IPS DF 6.9 (cell line): ENCODE results near the gene TCP10L.

Experiments
- DNase-seq: peaks from one replicate; pipeline ENCODE4 v3.0.0-alpha.2; 2013; ENCODE audit warnings: low read depth, low spot score
- H3K27ac ChIP-seq: one replicate; pipeline ENCODE4 v1.5.1; 2013; ENCODE audit warnings: low read length, control low read depth
- H3K27me3 ChIP-seq: 2 replicates; pipeline ENCODE4 v1.6.1; 2013; ENCODE audit warnings: mild to moderate bottlenecking, low read length; ENCODE audit not compliant: control insufficient read depth, insufficient read depth
- H3K36me3 ChIP-seq: 2 replicates; pipeline ENCODE4 v1.6.1; 2013; ENCODE audit warnings: low read length; ENCODE audit not compliant: control insufficient read depth, insufficient read depth
- H3K4me1 ChIP-seq: 2 replicates; pipeline ENCODE4 v1.6.1; 2013; ENCODE audit warnings: low read length; ENCODE audit not compliant: control insufficient read depth, insufficient read depth
- H3K4me3 ChIP-seq: 2 replicates; pipeline ENCODE4 v1.5.1; 2013; ENCODE audit warnings: mild to moderate bottlenecking, low read length
- H3K9me3 ChIP-seq: 2 replicates; pipeline ENCODE4 v1.6.1; 2013; ENCODE audit warnings: low read length, inconsistent platforms; ENCODE audit not compliant: control insufficient read depth, insufficient read depth
- WGBS: extraction: QIAGEN DNeasy Blood & Tissue Kit; methylation state at CpG from one replicate; pipeline ENCODE4 v1.1.7; 2013; ENCODE audit warnings: mixed read lengths, missing lambda C conversion rate; ENCODE audit not compliant: insufficient read length, insufficient coverage; 5-methylcytosine and 5-hydroxymethylcytosine counted together

The TCP10L gene

GRCh38 chr21:32605469-32605868, 20.1 kb upstream of the TCP10L start:
- Histone ChIP-seq H3K36me3 (peaks cover 9% of the 10 kb centered on the region), H3K9me3 (no peaks in the 10 kb centered on the region), H3K4me1 (peaks cover 17% of the 10 kb centered on the region), H3K4me3 (no peak overlapping the region), H3K27me3 (no peaks in the 10 kb centered on the region), H3K27ac (peak overlapping the region; percentile 80)
- no CpG with 5 or more reads among the region's 8 CpGs for whole genome bisulfite sequencing
- no peak for DNase-seq

DNA sequence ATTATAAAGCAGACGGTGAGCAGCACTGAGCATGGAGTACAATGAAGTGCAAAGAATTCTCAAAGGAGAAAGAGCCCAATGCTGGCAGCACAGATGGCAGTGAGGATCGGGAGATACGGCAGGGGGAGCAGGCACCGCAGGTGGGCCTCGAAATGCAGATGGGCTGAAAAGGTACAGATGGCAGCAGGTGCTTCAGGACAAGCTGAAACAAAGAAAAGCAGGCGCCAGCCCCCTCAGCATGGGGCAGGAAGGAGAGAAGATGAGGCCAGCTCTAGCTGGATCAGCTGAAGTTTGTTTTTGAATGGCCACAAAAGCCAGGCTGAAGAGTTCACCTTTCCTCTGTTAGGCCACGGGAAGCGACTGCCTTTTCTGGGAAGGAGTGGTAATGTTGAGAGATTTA, 19.1 kb upstream of the TCP10L start:
- H3K4me1 ChIP-seq = peaks cover 17% of the 10 kb centered on the region
- peaks cover 14% of the 10 kb centered on the region for H3K36me3 ChIP-seq
- H3K27me3 ChIP-seq = no peaks in the 10 kb centered on the region
- no CpG with 5 or more reads among the region's 8 CpGs for WGBS
- H3K4me3 ChIP-seq = no peak overlapping the region
- DNase-seq = peak; percentile 68
- H3K9me3 ChIP-seq = no peaks in the 10 kb centered on the region
- no peak overlapping the region for H3K27ac ChIP-seq

GRCh38 chr21:32603131-32603530, 17.8 kb upstream of the TCP10L start:
- WGBS = no CpG with 5 or more reads among the region's 8 CpGs
- Histone ChIP-seq H3K27ac (no peak overlapping the region), H3K4me1 (peaks cover 17% of the 10 kb centered on the region), H3K4me3 (no peak overlapping the region), H3K36me3 (peaks cover 14% of the 10 kb centered on the region), H3K27me3 (no peaks in the 10 kb centered on the region), H3K9me3 (no peaks in the 10 kb centered on the region)
- no peak for DNase-seq

- WGBS = no CpG with 5 or more reads among the region's 6 CpGs
- H3K27me3 ChIP-seq = no peaks in the 10 kb centered on the region
- DNase-seq = no peak
- H3K27ac ChIP-seq = no peak overlapping the region
- no peaks in the 10 kb centered on the region for H3K9me3 ChIP-seq
- H3K4me1 ChIP-seq = peaks cover 17% of the 10 kb centered on the region
- peaks cover 14% of the 10 kb centered on the region for H3K36me3 ChIP-seq
- H3K4me3 ChIP-seq = no peak overlapping the region
These were observed 16.8 kb upstream of the TCP10L start for GRCh38 chr21:32602099-32602498.

- peaks cover 10% of the 10 kb centered on the region for H3K4me1 ChIP-seq
- H3K36me3 ChIP-seq = peaks cover 12% of the 10 kb centered on the region
- no peaks in the 10 kb centered on the region for H3K9me3 ChIP-seq
- H3K4me3 ChIP-seq = no peak overlapping the region
- no peak overlapping the region for H3K27ac ChIP-seq
- no peaks in the 10 kb centered on the region for H3K27me3 ChIP-seq
- no CpG with 5 or more reads among the region's 8 CpGs for WGBS
- no peak for DNase-seq
These were observed 14.2 kb upstream of the TCP10L start for GRCh38 chr21:32599526-32599925.

DNA sequence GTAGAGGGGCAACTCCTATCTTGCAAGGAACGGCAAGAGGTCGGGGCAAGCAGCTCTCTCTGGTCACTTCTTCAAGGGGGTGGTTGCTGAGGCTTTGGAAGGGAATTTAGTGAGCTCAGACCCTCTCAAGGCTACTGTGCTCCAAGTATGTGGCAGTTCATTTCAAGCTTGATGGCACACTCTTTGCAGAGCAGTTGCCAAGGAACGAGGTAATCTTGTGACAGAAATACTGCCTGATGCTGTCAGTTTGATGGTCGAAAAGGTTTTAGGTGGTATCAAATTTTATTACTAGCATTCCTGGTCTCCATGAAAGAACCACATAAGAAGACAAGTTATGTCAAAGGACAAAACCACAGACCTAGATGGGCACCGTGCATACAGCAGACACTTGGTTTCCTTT, 13.8 kb upstream of the TCP10L start:
- Histone ChIP-seq H3K27me3 (no peaks in the 10 kb centered on the region), H3K4me1 (peaks cover 8% of the 10 kb centered on the region), H3K4me3 (no peak overlapping the region), H3K9me3 (no peaks in the 10 kb centered on the region), H3K36me3 (peaks cover 12% of the 10 kb centered on the region), H3K27ac (no peak overlapping the region)
- DNase-seq = no peak
- no CpG with 5 or more reads among the region's 5 CpGs for WGBS

- Histone ChIP-seq H3K27ac (no peak overlapping the region), H3K9me3 (no peaks in the 10 kb centered on the region), H3K4me3 (no peak overlapping the region), H3K36me3 (peaks cover 8% of the 10 kb centered on the region; the same call in 1 of the 2 replicates), H3K27me3 (no peaks in the 10 kb centered on the region), H3K4me1 (no peaks in the 10 kb centered on the region)
- WGBS = no CpG with 5 or more reads among the region's 6 CpGs
- no peak for DNase-seq
These were observed 11.9 kb upstream of the TCP10L start for GRCh38 chr21:32597205-32597604.

GRCh38 chr21:32595431-32595830, 10.1 kb upstream of the TCP10L start:
- Histone ChIP-seq H3K36me3 (peaks cover 5% of the 10 kb centered on the region; the same call in 1 of the 2 replicates), H3K27me3 (no peaks in the 10 kb centered on the region), H3K9me3 (no peaks in the 10 kb centered on the region), H3K4me1 (no peaks in the 10 kb centered on the region), H3K27ac (no peak overlapping the region), H3K4me3 (no peak overlapping the region)
- no peak for DNase-seq
- WGBS = no CpG with 5 or more reads among the region's 11 CpGs

DNA sequence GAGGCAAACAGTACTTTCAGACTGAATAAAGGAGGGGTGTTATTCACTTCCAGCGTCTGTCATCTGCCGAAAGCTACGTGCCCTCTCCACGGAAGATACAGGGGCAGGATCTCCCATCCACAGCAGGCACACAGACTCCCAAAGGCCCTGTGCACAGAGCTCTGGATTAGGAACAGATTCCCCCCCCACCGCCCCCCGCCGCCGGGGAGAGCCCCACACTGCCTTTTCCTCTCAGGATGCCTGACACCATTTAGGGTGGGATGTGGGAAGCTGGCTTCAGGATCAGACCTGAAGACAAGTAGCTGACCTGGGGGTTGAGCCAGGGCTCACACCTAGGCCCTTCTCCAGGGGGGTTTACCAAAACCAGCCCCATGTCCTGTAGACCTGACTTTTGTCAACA, 8.4 kb upstream of the TCP10L start:
- Histone ChIP-seq H3K4me1 (no peaks in the 10 kb centered on the region), H3K27ac (no peak overlapping the region), H3K9me3 (no peaks in the 10 kb centered on the region), H3K36me3 (no peaks in the 10 kb centered on the region), H3K27me3 (no peaks in the 10 kb centered on the region), H3K4me3 (no peak overlapping the region)
- no peak for DNase-seq
- no CpG with 5 or more reads among the region's 8 CpGs for WGBS

- Histone ChIP-seq H3K36me3 (no peaks in the 10 kb centered on the region), H3K9me3 (no peaks in the 10 kb centered on the region), H3K27ac (no peak overlapping the region), H3K4me1 (no peaks in the 10 kb centered on the region), H3K4me3 (no peak overlapping the region), H3K27me3 (no peaks in the 10 kb centered on the region)
- no peak for DNase-seq
- WGBS = no CpG with 5 or more reads among the region's 10 CpGs
These were observed 7.7 kb upstream of the TCP10L start for GRCh38 chr21:32592929-32593502.

DNA sequence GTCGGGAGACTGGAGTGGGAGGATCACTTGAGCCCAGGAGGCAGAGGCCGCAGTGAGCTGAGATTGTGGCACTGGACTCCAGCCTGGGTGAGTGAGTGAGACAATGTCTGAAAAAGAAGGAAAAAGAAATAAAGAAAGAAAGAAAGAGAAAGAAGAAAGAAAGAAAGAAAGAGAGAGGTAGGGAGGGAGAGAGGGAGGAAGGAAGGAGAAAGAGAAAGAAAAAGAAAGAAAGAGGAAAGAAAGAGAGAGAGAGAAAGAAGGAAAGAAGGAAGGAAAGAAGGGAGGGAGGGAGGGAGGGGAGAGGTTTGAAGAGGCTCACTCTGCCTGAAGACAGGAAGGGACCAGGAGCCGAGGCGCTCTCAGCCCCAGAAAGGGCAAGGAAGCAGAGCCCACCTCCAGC, 4.8 kb upstream of the TCP10L start:
- no peaks in the 10 kb centered on the region for H3K36me3 ChIP-seq
- no peaks in the 10 kb centered on the region for H3K4me1 ChIP-seq
- WGBS = no CpG with 5 or more reads among the region's 4 CpGs
- no peaks in the 10 kb centered on the region for H3K9me3 ChIP-seq
- no peaks in the 10 kb centered on the region for H3K27me3 ChIP-seq
- no peak overlapping the region for H3K27ac ChIP-seq
- DNase-seq = no peak
- no peak overlapping the region for H3K4me3 ChIP-seq
